Glutamatergic neuron (in vitro differentiated cells): ENCODE data around the gene MTMR2. TPM values are rescaled to one million over a fixed set of nuclear protein-coding genes. Genes with fewer than 3 reads are reported as not detected.
"Not testable (repeated sequence)": the region's sequence is repeated elsewhere in the genome, so short reads cannot be mapped to it uniquely, and the experiment has no call there.

Experiments used
- DNase-seq: peaks from one replicate; pipeline ENCODE4 v3.0.0; 2022
- H3K27ac Mint-ChIP-seq: one replicate; pipeline ENCODE4 v1.8.0; 2020; ENCODE audit warnings: mild to moderate bottlenecking, mixed read lengths, inconsistent platforms; ENCODE audit not compliant: unreplicated experiment
- H3K27me3 Mint-ChIP-seq: one replicate; pipeline ENCODE4 v1.8.0; 2020; ENCODE audit warnings: mild to moderate bottlenecking, moderate library complexity, mixed read lengths, inconsistent platforms; ENCODE audit not compliant: unreplicated experiment
- H3K36me3 Mint-ChIP-seq: one replicate; pipeline ENCODE4 v1.8.0; 2020; ENCODE audit warnings: mild to moderate bottlenecking, mixed read lengths, inconsistent platforms; ENCODE audit not compliant: unreplicated experiment
- H3K4me1 Mint-ChIP-seq: one replicate; pipeline ENCODE4 v1.8.0; 2020; ENCODE audit warnings: mild to moderate bottlenecking, low read depth, mixed read lengths, inconsistent platforms; ENCODE audit not compliant: unreplicated experiment
- H3K4me3 Mint-ChIP-seq: one replicate; pipeline ENCODE4 v1.8.0; 2020; ENCODE audit warnings: mild to moderate bottlenecking, mixed read lengths, inconsistent platforms; ENCODE audit not compliant: unreplicated experiment
- H3K9me3 Mint-ChIP-seq: one replicate; pipeline ENCODE4 v1.8.0; 2020; ENCODE audit warnings: mild to moderate bottlenecking, moderate library complexity, mixed read lengths, inconsistent platforms; ENCODE audit not compliant: unreplicated experiment
- total RNA-seq: library from RNA; stranded (reverse); fragmentation: NEBNext Ultra II Directional; extraction: Animal tissue kit (Norgen Biotek cat#: 25700); gene quantifications from one replicate; pipeline ENCODE4 v1.2.1, GENCODE V29; 2021; ENCODE audit not compliant: unreplicated experiment
- TF ChIP-seq, protein P1 (sequence below): fragments of 200-600 bp; sonication (generic); IDR thresholded peaks from one replicate; pipeline ENCODE4 v1.5.0; 2021; ENCODE audit not compliant: partially characterized antibody, unreplicated experiment

The MTMR2 gene
- total RNA-seq, 1 donor from 2014 or later: 47.4 TPM

GRCh38 chr11:95829580-95830259 lies 94.2 kb downstream of the MTMR2 start:
- TF ChIP-seq, protein P1, sequence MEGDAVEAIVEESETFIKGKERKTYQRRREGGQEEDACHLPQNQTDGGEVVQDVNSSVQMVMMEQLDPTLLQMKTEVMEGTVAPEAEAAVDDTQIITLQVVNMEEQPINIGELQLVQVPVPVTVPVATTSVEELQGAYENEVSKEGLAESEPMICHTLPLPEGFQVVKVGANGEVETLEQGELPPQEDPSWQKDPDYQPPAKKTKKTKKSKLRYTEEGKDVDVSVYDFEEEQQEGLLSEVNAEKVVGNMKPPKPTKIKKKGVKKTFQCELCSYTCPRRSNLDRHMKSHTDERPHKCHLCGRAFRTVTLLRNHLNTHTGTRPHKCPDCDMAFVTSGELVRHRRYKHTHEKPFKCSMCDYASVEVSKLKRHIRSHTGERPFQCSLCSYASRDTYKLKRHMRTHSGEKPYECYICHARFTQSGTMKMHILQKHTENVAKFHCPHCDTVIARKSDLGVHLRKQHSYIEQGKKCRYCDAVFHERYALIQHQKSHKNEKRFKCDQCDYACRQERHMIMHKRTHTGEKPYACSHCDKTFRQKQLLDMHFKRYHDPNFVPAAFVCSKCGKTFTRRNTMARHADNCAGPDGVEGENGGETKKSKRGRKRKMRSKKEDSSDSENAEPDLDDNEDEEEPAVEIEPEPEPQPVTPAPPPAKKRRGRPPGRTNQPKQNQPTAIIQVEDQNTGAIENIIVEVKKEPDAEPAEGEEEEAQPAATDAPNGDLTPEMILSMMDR: no peak
- Mint-ChIP-seq H3K4me3 (no peak overlapping the region), H3K27ac (no peak overlapping the region), H3K27me3 (peaks cover 2% of the 10 kb centered on the region), H3K9me3 (no peaks in the 10 kb centered on the region), H3K4me1 (no peaks in the 10 kb centered on the region), H3K36me3 (peaks cover 4% of the 10 kb centered on the region)
- DNase-seq: no peak

GRCh38 chr11:95827696-95828095 lies 96.2 kb downstream of the MTMR2 start:
- no peaks in the 10 kb centered on the region for H3K4me1 Mint-ChIP-seq
- H3K27ac Mint-ChIP-seq: no peak overlapping the region
- no peaks in the 10 kb centered on the region for H3K9me3 Mint-ChIP-seq

GRCh38 chr11:95821640-95822039 lies 102.3 kb downstream of the MTMR2 start:
- Mint-ChIP-seq H3K36me3 (no peaks in the 10 kb centered on the region), H3K4me3 (no peak overlapping the region), H3K4me1 (no peaks in the 10 kb centered on the region), H3K9me3 (no peaks in the 10 kb centered on the region), H3K27ac (no peak overlapping the region), H3K27me3 (peaks cover 2% of the 10 kb centered on the region)
- no peak for DNase-seq
- TF ChIP-seq, protein P1: no peak

More at GRCh38 chr11:95827696-95828095, 96.2 kb downstream of the MTMR2 start:
- Mint-ChIP-seq H3K4me3 (no peak overlapping the region), H3K36me3 (peaks cover under 1% of the 10 kb centered on the region), H3K27me3 (no peaks in the 10 kb centered on the region)
- DNase-seq: no peak
- TF ChIP-seq, protein P1: no peak

- H3K4me1 Mint-ChIP-seq: no peaks in the 10 kb centered on the region
- DNase-seq: no peak
- H3K36me3 Mint-ChIP-seq: no peaks in the 10 kb centered on the region
- peaks cover 2% of the 10 kb centered on the region for H3K27me3 Mint-ChIP-seq
- no peaks in the 10 kb centered on the region for H3K9me3 Mint-ChIP-seq
- H3K4me3 Mint-ChIP-seq: no peak overlapping the region
- TF ChIP-seq, protein P1: no peak
- H3K27ac Mint-ChIP-seq: no peak overlapping the region
Measured at GRCh38 chr11:95816037-95816436, 107.9 kb downstream of the MTMR2 start.

DNA sequence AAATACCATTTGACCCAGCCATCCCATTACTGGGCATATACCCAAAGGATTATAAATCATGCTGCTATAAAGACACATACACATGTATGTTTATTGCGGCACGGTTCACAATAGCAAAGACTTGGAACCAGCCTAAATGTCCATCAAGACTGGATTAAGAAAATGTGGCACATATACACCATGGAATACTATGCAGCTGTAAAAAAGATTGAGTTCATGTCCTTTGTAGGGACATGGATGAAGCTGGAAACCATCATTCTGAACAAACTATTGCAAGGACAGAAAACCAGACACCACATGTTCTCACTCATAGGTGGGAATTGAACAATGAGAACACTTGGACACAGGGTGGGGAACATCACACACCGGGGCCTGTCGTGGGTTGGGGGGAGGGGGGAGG lies 112.9 kb downstream of the MTMR2 start:
- peaks cover 32% of the 10 kb centered on the region for H3K36me3 Mint-ChIP-seq
- H3K4me3 Mint-ChIP-seq, DNase-seq, H3K9me3 Mint-ChIP-seq, H3K27me3 Mint-ChIP-seq, H3K27ac Mint-ChIP-seq, H3K4me1 Mint-ChIP-seq: not testable (repeated sequence)

DNA sequence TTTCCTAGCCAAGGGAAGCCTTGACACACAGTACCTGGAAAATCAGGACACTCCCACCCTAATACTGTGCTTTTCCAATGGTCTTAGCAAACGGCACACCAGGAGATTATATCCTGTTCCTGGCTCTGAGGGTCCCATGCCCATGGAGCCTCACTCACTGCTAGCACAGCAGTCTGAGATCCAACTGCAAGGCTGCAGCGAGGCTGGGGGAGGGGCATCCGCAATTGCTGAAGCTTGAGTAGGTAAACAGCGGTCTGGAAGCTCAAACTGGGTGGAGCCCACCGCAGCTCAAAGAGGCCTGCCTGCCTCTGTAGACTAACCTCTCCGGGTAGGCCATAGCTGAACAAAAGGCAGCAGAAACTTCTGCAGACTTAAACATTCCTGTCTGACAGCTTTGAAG lies 117.4 kb downstream of the MTMR2 start:
- H3K9me3 Mint-ChIP-seq, H3K27me3 Mint-ChIP-seq: not testable (repeated sequence)
- peaks cover 32% of the 10 kb centered on the region for H3K36me3 Mint-ChIP-seq

More for the DNA sequence above, 117.4 kb downstream of the MTMR2 start:
- not testable (repeated sequence) for H3K4me3 Mint-ChIP-seq, H3K27ac Mint-ChIP-seq, H3K4me1 Mint-ChIP-seq, DNase-seq
